HG02642 (cell line): Measurements from ENCODE around the gene WLS.
"Not testable (repeated sequence)": the region's sequence is repeated elsewhere in the genome, so short reads cannot be mapped to it uniquely, and the experiment has no call there.

Source experiments
- ATAC-seq: cut with Tn5 transposase; IDR thresholded peaks from one replicate; pipeline ENCODE4 v1.9.1; 2021; ENCODE audit warnings: mild to moderate bottlenecking; ENCODE audit not compliant: unreplicated experiment, poor library complexity

The WLS gene

GRCh38 chr1:68173936-68174737, 58.2 kb downstream of the WLS start:
- no peak for ATAC-seq

- ATAC-seq = no peak
Measured at GRCh38 chr1:68173283-68173935, 58.9 kb downstream of the WLS start.

GRCh38 chr1:68171795-68172194, 60.5 kb downstream of the WLS start:
- not testable (repeated sequence) for ATAC-seq

DNA sequence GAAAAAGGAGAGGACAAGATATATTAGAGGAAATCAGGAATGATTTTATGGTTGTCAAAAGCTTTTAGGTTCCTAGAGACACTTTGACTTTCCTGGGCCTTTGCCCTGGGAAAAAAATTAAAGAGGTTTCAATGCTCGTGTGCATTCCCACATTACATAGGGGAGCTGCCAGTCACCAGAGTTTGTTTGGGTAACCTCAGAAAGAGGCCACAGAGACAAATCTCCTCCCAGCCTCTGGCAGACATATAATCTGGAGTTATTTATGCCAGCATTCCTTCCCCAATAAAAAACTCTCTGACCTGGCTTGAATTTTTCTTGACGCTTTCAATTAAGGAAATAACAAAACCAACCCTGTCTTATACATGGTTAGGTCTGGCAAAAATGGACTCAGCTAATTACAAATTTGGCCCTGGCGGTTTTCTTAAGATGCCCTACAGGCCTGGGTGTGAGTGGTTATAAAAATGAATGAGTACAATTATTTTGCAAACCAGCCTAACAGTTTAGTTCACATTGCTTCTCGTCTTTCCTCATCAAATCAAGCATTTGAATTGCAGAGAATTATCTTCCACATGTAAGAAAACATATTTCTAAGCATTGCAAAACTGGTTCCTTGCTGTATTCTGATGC, 63.7 kb downstream of the WLS start:
- no peak for ATAC-seq

DNA sequence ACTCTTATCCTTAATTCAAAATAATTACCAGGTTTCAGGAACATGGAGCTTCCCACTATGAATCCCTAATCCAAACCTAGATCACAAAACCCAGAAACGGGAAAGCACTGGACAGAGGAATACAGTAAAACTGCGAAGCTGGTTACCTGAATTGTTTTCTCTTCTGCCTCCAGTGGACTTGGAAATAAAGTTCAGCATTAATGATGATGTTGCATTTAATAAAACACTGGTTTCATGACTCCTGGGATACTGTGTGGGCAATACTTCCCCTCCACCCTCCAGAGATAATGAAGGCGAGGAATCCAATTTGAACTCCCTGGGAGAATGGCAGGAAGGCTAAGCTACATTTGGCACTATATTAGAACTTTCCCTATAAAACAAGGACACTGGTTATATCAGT, 65.1 kb downstream of the WLS start:
- no peak for ATAC-seq

- ATAC-seq = no peak
Measured at GRCh38 chr1:68166348-68166747, 66.0 kb downstream of the WLS start.

- ATAC-seq = no peak
Measured at GRCh38 chr1:68165665-68166064, 66.7 kb downstream of the WLS start.

DNA sequence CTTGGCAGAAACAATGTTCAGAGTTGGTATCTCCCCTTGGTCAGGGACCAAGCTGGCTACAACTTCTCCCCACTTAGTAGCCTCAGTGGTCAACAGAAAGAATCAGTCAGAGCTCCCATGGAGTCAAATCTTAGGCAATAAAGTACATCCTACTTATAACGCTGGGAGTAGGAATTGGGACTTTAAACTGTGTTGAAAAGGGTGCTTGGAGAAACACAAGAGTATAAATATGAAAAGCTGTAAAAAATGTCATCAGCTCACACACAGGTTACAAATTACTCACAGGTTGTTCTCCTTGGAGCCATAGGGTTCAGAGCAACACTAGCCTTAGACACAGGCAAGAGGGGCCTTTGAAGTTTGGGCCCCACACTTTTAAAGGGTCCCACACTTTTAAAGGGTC, 67.4 kb downstream of the WLS start:
- ATAC-seq = no peak

GRCh38 chr1:68163220-68163619, 69.1 kb downstream of the WLS start:
- ATAC-seq = no peak

DNA sequence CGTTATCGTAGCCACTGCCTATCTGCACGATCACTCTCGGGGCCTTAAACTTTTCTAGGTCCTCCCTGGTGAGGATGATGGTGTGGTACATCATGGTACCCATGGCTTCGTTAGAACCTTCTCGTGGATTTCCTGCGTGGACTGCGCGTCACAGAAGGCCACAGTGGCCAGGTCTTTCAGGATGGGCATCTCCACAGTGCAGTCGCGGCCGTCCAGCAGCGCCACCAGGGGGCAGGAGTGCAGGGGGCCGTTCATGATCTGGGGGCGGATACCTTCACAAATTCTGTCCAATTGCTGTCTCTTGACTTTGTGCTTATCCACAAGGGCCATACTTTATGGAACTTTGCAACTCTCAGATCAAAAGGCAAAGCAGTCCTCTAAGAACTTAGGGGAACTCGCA, 69.6 kb downstream of the WLS start:
- no peak for ATAC-seq

- ATAC-seq = not testable (repeated sequence)
Measured at GRCh38 chr1:68161672-68162071, 70.7 kb downstream of the WLS start.

- peak; percentile 80 for ATAC-seq
Measured at GRCh38 chr1:68160935-68161334, 71.4 kb downstream of the WLS start.

DNA sequence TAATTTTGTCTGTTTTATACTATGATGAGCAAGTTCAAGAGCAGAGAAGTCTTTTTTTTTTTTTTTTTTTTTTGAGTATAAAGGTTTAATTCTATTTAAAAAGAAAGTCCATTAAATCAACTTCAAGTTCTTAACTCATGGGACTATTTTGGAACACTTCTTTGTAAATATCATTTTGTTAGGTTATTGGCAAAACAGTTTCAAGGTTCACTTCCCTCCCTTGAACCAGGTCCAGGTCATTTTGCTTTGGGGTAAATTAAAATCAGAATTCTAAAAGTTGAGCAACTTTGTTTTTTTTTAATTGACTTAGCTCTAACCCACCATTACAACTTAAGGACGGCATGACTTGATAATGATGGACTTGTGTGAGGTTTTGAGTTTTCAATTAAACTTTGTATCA, 72.3 kb downstream of the WLS start:
- no peak for ATAC-seq

DNA sequence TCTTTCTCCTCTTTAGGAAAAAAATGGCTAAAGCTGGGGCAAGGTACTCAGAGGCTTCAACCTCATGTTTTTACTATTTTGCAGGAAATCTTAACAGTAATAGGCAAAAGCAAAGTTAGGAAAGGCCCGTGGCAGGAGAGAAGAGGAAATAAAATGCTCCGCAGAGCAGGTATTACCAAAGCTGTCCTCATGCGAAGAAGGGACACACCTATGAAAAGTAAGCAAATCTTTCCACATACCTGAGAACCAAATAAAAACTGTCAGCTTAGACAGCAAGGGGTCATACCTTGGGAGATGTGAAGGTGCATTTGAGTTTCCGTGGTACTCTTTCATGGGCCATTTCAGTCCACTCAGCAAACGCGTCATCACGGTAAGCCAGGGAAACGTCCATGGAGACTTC, 73.5 kb downstream of the WLS start:
- ATAC-seq = no peak

GRCh38 chr1:68157416-68157815, 74.9 kb downstream of the WLS start:
- ATAC-seq = no peak

DNA sequence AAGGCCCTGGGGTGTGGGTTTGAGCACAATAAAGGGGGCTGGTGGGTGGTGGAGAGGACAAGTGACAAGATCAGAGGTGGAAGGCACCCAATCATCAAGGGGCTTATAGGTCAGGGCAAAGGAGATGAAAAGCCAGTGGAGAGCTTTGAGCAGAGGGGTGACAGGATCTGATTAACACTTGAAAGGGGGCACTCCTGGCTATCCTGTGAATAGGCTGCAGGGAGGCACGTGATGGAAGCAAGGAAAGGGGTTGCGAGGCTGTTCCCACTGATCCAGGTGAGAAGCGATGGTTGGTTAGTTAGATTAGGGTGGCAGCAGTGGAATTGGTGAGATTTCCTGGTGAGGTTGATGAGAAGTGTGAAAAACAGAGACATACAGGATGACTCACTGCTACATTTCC, 80.6 kb downstream of the WLS start:
- no peak for ATAC-seq

DNA sequence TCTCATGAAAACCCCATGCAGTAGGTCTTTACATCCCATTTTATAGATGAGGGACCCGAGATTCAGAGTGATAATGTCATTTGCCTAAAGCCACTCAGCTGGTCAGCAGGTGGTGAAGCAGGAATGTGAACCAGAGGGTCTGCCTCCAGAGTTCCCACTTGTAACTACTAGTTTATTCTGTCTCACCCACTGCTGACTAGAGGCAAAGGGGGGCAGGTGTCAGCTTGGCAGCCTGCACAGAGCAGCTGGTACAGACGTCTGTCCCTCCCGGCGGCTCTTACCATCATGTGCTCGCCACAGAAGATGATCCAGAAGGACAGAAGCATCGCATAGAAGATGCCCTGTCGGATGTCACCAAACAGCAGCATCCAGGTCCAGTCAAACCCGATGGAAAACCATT, 82.4 kb downstream of the WLS start:
- ATAC-seq = no peak

- ATAC-seq = no peak
Measured at GRCh38 chr1:68149110-68149798, 83.1 kb downstream of the WLS start.

GRCh38 chr1:68148631-68149030, 83.7 kb downstream of the WLS start:
- no peak for ATAC-seq

DNA sequence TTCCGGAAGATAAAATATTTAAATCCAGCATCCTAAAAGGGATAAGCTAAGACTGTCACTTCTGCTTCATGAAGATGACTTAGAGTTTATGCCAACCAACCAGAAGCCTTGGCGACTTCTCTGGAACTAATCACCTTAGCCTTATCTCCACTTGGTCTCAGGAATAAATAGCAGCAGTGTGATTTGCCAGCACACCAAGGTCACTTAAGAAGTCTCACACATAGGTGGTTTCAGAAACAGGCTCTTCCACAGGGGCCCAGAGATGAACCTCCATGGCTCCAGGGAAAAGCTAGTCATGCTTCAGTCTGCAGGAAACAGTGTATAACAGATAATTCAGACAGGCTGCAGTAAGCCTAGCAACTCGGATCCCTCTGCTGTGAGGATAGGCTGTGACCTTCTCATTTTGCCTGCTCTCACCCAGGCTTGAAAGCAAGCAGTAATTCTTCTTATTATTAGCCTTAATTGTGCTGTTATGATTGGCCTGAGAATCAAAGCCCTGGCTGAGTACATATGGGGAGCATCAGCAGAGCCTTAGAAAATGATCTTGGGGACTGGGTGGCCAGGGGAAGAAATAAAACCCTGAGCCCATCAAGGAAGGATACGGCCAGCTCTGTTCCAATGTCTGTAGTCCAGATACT, 84.7 kb downstream of the WLS start:
- no peak for ATAC-seq
